Liver (tissue), 9 donors: ENCODE data around the gene TMEM9B. TPM values are rescaled to one million over a fixed set of nuclear protein-coding genes. Genes with fewer than 3 reads are reported as not detected.

Source experiments
- DNase-seq: peaks from one replicate; pipeline ENCODE4 v3.0.0-alpha.2; 2017; ENCODE audit warnings: low spot score
- H3K27ac ChIP-seq, 2 donors: one replicate each; pipeline ENCODE4 v1.7.0; 2013; ENCODE audit warnings: inconsistent platforms in 2 of 2, low read length in 2 of 2, control low read depth in 1 of 2, low read depth in 1 of 2, mild to moderate bottlenecking in 1 of 2
- H3K27me3 ChIP-seq, 4 donors: one replicate each; pipeline versions ENCODE4 v1.6.1 to v1.7.0; 2013; ENCODE audit warnings: low read length in 3 of 4, inconsistent platforms in 1 of 4, mild to moderate bottlenecking in 1 of 4, moderate library complexity in 1 of 4; ENCODE audit not compliant: control insufficient read depth in 4 of 4, insufficient read depth in 4 of 4
- H3K36me3 ChIP-seq, 4 donors: one replicate each; pipeline versions ENCODE4 v1.6.1 to v1.7.0; 2013; ENCODE audit warnings: low read length in 3 of 4, mild to moderate bottlenecking in 3 of 4, low read depth in 1 of 4, moderate library complexity in 1 of 4; ENCODE audit not compliant: control insufficient read depth in 4 of 4, insufficient read depth in 3 of 4
- H3K4me1 ChIP-seq, 4 donors: one replicate each; pipeline versions ENCODE4 v1.6.1 to v1.7.0; 2013; ENCODE audit warnings: low read length in 3 of 4, mild to moderate bottlenecking in 3 of 4, moderate library complexity in 1 of 4; ENCODE audit not compliant: control insufficient read depth in 4 of 4, insufficient read depth in 4 of 4
- H3K4me3 ChIP-seq, 3 donors: one replicate each; pipeline versions ENCODE4 v1.6.1 to v1.7.0; 2013; ENCODE audit warnings: low read length in 3 of 3, control low read depth in 1 of 3, low read depth in 1 of 3, mild to moderate bottlenecking in 1 of 3
- H3K9ac ChIP-seq, 2 donors: one replicate each; pipeline ENCODE4 v1.7.0; 2013; ENCODE audit warnings: low read length in 2 of 2, mild to moderate bottlenecking in 2 of 2, moderate library complexity in 2 of 2, control low read depth in 1 of 2, low read depth in 1 of 2
- H3K9me3 ChIP-seq, 4 donors: one replicate each; pipeline versions ENCODE4 v1.6.1 to v1.7.0; 2013; ENCODE audit warnings: low read length in 3 of 4; ENCODE audit not compliant: control insufficient read depth in 4 of 4
- ATF3 ChIP-seq: IDR thresholded peaks from 2 replicates; pipeline ENCODE4 v1.6.1; 2016; ENCODE audit warnings: antibody characterized with exemption
- EGR1 ChIP-seq, 2 donors: IDR thresholded peaks; 2 replicates each; pipeline ENCODE4 v1.6.1; 2016 to 2018; ENCODE audit warnings: antibody characterized with exemption in 2 of 2, low read depth in 2 of 2
- FOXA1 ChIP-seq: IDR thresholded peaks from 2 replicates; pipeline ENCODE4 v1.6.1; 2016; ENCODE audit warnings: antibody characterized with exemption
- FOXA2 ChIP-seq: IDR thresholded peaks from 2 replicates; pipeline ENCODE4 v1.6.1; 2016; ENCODE audit warnings: antibody characterized with exemption
- GABPA ChIP-seq, 2 donors: IDR thresholded peaks in 1 of 2; conservative IDR thresholded peaks in 1 of 2; 2 replicates each; pipeline ENCODE4 v1.6.1; 2016; ENCODE audit warnings: antibody characterized with exemption in 2 of 2, mild to moderate bottlenecking in 1 of 2, moderate library complexity in 1 of 2
- HNF4A ChIP-seq, 2 donors: conservative IDR thresholded peaks; 2 replicates each; pipeline ENCODE4 v1.6.1; 2016; ENCODE audit warnings: antibody characterized with exemption in 2 of 2, mild to moderate bottlenecking in 2 of 2
- HNF4G ChIP-seq: IDR thresholded peaks from 2 replicates; pipeline ENCODE4 v1.6.1; 2016; ENCODE audit warnings: antibody characterized with exemption
- JUND ChIP-seq, 2 donors: IDR thresholded peaks; 2 replicates each; pipeline ENCODE4 v1.6.1; 2016; ENCODE audit warnings: antibody characterized with exemption in 2 of 2
- MAX ChIP-seq: IDR thresholded peaks from 2 replicates; pipeline ENCODE4 v1.6.1; 2016; ENCODE audit warnings: antibody characterized with exemption
- NR2F2 ChIP-seq: IDR thresholded peaks from 2 replicates; pipeline ENCODE4 v1.6.1; 2016; ENCODE audit warnings: antibody characterized with exemption
- RXRA ChIP-seq, 2 donors: IDR thresholded peaks; 2 replicates each; pipeline ENCODE4 v1.6.1; 2017 to 2018; ENCODE audit warnings: antibody characterized with exemption in 2 of 2, mild to moderate bottlenecking in 1 of 2
- TAF1 ChIP-seq: conservative IDR thresholded peaks from 2 replicates; pipeline ENCODE4 v1.6.1; 2016; ENCODE audit warnings: antibody characterized with exemption, mild to moderate bottlenecking
- ZBTB33 ChIP-seq: IDR thresholded peaks from 2 replicates; pipeline ENCODE4 v1.6.1; 2016; ENCODE audit warnings: antibody characterized with exemption
- WGBS: extraction: QIAGEN DNeasy Blood & Tissue Kit; methylation state at CpG from one replicate; pipeline ENCODE4 v1.1.7; 2013; 5-methylcytosine and 5-hydroxymethylcytosine counted together
- polyA plus RNA-seq, 2 donors: library from polyadenylated mRNA; stranded (reverse) in 1 of 2; unstranded in 1 of 2; fragments of 200-250 nt in 1 of 2; fragments of >200 nt in 1 of 2; fragmentation: Nextera tagmentation in 1 of 2; extraction: Ambion mirVana in 1 of 2; gene quantifications; one replicate each; pipeline versions ENCODE4 v1.2.1 to v1.2.3, GENCODE V29; 2013 to 2015
- total RNA-seq, 2 donors: library from RNA; depleted of rRNA; stranded (reverse); fragments of >200 nt; gene quantifications; one replicate each; pipeline ENCODE4 v1.2.3, GENCODE V29; 2014
- TF ChIP-seq, protein P1 (sequence below): IDR thresholded peaks from 2 replicates; pipeline ENCODE4 v1.6.1; 2016; ENCODE audit warnings: antibody characterized with exemption, mild to moderate bottlenecking
- TF ChIP-seq, protein P2 (sequence below): fragments of 150-350 bp; IDR thresholded peaks from 2 replicates; pipeline ENCODE4 v1.5.1; 2017; ENCODE audit warnings: improper control_type of control experiment, low read depth, low read length; ENCODE audit not compliant: missing input control
- donor health status: healthy.
- donor health status: healthy.
- donor health status: healthy.
- donor health status: healthy.
- donor health status: healthy.

Gene TMEM9B
- total and polyA plus RNA-seq, 4 donors: 17.0 to 23.9 (median 19.5) TPM

DNA sequence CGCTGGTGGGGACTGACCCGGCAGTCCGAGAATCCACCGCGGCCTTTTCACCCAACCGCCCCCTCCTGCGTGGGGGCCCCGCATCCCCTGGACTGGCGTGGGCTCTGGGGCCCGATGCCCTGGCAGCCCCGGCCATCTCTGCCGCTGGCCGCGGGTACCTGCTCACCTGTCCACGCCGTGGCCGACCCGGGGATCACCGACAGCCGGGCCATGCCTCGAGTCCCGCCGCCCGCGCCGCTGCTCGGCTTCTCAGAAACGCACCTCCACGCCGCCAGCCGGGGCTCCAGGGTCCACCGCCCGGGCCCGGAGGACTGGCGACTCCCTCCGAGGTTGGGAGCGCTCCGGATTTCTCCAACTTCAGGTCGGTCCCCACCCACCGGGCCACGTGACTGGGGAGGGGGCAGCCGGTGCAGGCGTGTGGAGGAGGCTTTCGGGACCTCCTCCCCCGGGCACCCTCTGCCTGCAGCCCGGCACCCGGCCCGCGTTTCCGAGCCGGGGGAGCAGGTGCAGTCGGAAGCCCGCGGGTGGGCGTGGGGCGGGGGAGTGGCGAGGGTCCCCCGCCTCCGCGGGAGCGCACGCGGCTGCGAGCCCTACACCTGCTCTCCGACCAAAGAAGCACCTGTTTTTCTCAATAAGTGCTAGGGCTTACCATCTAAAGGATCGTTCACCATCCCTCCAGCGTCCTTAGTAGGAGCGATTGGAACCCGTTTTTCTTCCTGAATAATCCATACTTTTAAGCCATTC is 40.1 kb upstream of the TMEM9B start (continued):
- TF ChIP-seq, protein P1, sequence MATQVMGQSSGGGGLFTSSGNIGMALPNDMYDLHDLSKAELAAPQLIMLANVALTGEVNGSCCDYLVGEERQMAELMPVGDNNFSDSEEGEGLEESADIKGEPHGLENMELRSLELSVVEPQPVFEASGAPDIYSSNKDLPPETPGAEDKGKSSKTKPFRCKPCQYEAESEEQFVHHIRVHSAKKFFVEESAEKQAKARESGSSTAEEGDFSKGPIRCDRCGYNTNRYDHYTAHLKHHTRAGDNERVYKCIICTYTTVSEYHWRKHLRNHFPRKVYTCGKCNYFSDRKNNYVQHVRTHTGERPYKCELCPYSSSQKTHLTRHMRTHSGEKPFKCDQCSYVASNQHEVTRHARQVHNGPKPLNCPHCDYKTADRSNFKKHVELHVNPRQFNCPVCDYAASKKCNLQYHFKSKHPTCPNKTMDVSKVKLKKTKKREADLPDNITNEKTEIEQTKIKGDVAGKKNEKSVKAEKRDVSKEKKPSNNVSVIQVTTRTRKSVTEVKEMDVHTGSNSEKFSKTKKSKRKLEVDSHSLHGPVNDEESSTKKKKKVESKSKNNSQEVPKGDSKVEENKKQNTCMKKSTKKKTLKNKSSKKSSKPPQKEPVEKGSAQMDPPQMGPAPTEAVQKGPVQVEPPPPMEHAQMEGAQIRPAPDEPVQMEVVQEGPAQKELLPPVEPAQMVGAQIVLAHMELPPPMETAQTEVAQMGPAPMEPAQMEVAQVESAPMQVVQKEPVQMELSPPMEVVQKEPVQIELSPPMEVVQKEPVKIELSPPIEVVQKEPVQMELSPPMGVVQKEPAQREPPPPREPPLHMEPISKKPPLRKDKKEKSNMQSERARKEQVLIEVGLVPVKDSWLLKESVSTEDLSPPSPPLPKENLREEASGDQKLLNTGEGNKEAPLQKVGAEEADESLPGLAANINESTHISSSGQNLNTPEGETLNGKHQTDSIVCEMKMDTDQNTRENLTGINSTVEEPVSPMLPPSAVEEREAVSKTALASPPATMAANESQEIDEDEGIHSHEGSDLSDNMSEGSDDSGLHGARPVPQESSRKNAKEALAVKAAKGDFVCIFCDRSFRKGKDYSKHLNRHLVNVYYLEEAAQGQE: no peak

DNA sequence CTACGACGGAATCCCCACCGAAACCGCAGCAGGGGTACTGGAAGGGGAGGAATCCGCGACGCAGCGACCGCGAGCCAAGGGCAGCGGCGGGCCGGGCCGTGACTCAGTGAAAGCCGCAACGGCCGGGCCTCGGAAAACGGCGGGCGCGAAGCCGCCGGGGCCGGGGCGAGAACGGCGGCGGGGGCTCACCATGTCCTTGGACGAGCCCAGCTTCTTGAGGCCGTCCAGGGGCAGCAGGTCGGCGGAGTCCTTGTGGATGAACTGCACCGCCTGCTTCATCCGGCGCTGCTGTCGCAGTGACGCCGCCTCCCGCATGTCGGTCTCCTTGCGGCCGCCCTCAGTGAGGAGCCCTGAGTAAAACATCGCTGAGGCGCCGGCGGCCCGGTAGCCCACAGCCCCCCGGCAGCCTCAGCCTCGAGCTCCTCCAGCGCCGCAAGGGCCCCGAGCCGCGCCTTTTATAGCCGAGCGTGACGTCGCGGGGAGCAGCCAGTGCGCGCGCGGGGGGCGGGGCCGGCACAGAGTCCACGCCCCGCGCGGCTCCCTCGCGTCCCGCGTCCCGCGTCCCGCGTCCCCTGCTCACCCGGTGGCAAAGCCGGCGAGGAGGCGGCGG is 39.4 kb upstream of the TMEM9B start, which contains the start of gene NRIP3:
Gene NRIP3, minus strand, starts transcription at position 429 of the 610 bp plus-strand sequence. Its CDS starts 66 bp downstream, at position 363.
- no peaks in the 10 kb centered on the region for H3K36me3 ChIP-seq
- peak within 1 kb of the TSS in 2 of 3 donors; percentile 21 to 46 for H3K4me3 ChIP-seq
- peak; percentile 64 for DNase-seq
- WGBS: 7% methylated on average over 83 of the region's 83 CpGs
- peaks cover 0 to 10% (median 5%) of the 10 kb centered on the region in 4 donors for H3K27me3 ChIP-seq
- H3K9me3 ChIP-seq: no peaks in the 10 kb centered on the region
- H3K27ac ChIP-seq: no peak within 1 kb of the TSS
- peaks cover 7 to 14% (median 10%) of the 10 kb centered on the region in 4 donors for H3K4me1 ChIP-seq
- H3K9ac ChIP-seq: no peak within 1 kb of the TSS
- no peak for TF ChIP-seq FOXA1
- TF ChIP-seq, protein P2, sequence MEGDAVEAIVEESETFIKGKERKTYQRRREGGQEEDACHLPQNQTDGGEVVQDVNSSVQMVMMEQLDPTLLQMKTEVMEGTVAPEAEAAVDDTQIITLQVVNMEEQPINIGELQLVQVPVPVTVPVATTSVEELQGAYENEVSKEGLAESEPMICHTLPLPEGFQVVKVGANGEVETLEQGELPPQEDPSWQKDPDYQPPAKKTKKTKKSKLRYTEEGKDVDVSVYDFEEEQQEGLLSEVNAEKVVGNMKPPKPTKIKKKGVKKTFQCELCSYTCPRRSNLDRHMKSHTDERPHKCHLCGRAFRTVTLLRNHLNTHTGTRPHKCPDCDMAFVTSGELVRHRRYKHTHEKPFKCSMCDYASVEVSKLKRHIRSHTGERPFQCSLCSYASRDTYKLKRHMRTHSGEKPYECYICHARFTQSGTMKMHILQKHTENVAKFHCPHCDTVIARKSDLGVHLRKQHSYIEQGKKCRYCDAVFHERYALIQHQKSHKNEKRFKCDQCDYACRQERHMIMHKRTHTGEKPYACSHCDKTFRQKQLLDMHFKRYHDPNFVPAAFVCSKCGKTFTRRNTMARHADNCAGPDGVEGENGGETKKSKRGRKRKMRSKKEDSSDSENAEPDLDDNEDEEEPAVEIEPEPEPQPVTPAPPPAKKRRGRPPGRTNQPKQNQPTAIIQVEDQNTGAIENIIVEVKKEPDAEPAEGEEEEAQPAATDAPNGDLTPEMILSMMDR: no peak
- TF ChIP-seq JUND (IDR thresholded peaks at IDR 0.05): no peak
- TF ChIP-seq HNF4G: no peak
- no peak for TF ChIP-seq FOXA2
- TF ChIP-seq NR2F2: no peak
- TF ChIP-seq ATF3: no peak
- no peak for TF ChIP-seq TAF1
- TF ChIP-seq, protein P1: no peak
- TF ChIP-seq RXRA (IDR thresholded peaks at IDR 0.05): no peak
- no peak for TF ChIP-seq HNF4A (conservative IDR thresholded peaks at IDR 0.05)
- no peak for TF ChIP-seq GABPA (IDR thresholded peaks at IDR 0.05 in 1 of 2, conservative IDR thresholded peaks at IDR 0.05 in 1 of 2)
- TF ChIP-seq EGR1 (IDR thresholded peaks at IDR 0.05; ENCODE audit: low read depth in 2 of 2): no peak
- no peak for TF ChIP-seq MAX
- no peak for TF ChIP-seq ZBTB33
